ENCODE measurements around the gene DLEU7. TPM values are rescaled to one million over a fixed set of nuclear protein-coding genes. Genes with fewer than 3 reads are reported as not detected.

DLEU7 gene
- total and polyA plus RNA-seq, 3 experiments from 2014 or later, result 0.16 TPM; not detected in 2

DNA sequence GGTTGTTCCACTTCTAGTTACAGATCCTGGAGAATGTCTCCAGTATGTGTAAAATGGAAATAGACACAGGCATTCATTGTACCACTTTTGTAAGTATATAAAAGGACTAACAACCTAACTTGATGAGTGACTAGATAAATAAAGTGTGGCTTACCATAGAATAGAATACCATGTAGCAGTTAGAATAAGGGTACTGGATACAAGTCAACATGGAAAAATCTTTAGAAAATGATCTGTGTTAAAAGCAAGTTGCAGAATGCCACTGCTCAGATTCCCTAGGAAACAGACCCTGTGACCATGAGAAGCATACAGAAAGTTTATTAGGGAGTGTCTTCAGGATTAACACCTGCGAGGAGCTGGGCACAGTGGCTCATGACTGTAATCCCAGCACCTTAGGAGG is 40.2 kb upstream of the DLEU7 start:
- ChIA-PET POLR2A (no interaction called here), CTCF (no interaction called here)
- Histone ChIP-seq H3K27me3 (ENCODE audit: insufficient read depth, low read length, poor library complexity, severe bottlenecking) (no peaks in the 10 kb centered on the region), H3K36me3 (ENCODE audit: insufficient read depth, low read length) (no peaks in the 10 kb centered on the region), H3K4me1 (ENCODE audit: insufficient read depth, low read length) (no peaks in the 10 kb centered on the region), H3K9me3 (ENCODE audit: low read length) (no peaks in the 10 kb centered on the region), H3K27ac (ENCODE audit: low read depth, low read length) (no peak overlapping the region), H3K4me3 (ENCODE audit: low read length) (no peak overlapping the region)
- H3K9me3 Mint-ChIP-seq, result no peaks in the 10 kb centered on the region
- no peak overlapping the region for H3K4me3 Mint-ChIP-seq
- no peaks in the 10 kb centered on the region for H3K4me1 Mint-ChIP-seq
- H3K27ac Mint-ChIP-seq, result no peak overlapping the region
- peaks cover 0 to 18% of the 10 kb centered on the region in 2 donors for H3K27me3 Mint-ChIP-seq
- H3K36me3 Mint-ChIP-seq, result peaks cover 0 to 21% (median 7%) of the 10 kb centered on the region in 3 donors
- no peak for DNase-seq

GRCh38 chr13:50882816-50883435 is 39.4 kb upstream of the DLEU7 start:
- ChIA-PET CTCF (no interaction called here), POLR2A (no interaction called here)
- H3K27ac ChIP-seq (ENCODE audit: low read depth, low read length), result no peak overlapping the region
- Mint-ChIP-seq H3K4me3 (no peak overlapping the region), H3K9me3 (no peaks in the 10 kb centered on the region), H3K4me1 (no peaks in the 10 kb centered on the region), H3K36me3 (peaks cover 0 to 21% (median 7%) of the 10 kb centered on the region in 3 donors), H3K27me3 (peaks cover 0 to 23% of the 10 kb centered on the region in 2 donors), H3K27ac (no peak overlapping the region)
- DNase-seq, result no peak
- H3K4me1 ChIP-seq (ENCODE audit: insufficient read depth, low read length), result no peaks in the 10 kb centered on the region
- no peaks in the 10 kb centered on the region for H3K36me3 ChIP-seq (ENCODE audit: insufficient read depth, low read length)
- H3K4me3 ChIP-seq (ENCODE audit: low read length), result no peak overlapping the region
- H3K9me3 ChIP-seq (ENCODE audit: low read length), result no peaks in the 10 kb centered on the region
- H3K27me3 ChIP-seq (ENCODE audit: insufficient read depth, low read length, poor library complexity, severe bottlenecking), result no peaks in the 10 kb centered on the region

DNA sequence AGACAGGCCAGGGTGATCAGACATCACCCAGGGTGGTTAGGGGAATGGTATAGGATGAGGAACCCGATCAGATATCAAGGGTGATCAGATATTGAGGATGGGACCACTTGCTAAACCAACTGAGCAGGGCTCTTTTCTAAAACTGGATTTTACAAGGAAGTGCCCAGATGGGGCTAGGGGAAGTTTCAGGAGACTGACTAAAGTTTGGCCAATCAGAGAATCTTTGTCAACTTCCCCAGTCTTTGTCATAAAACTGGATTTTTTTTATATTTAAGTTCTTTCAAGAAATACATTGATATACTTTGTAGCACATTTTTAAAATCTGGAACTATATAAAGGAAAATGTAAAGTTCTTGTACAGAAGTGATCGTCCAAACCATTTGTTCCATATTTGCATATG is 30.5 kb upstream of the DLEU7 start:
- H3K9me3 Mint-ChIP-seq, result no peaks in the 10 kb centered on the region
- peaks cover 0 to 12% of the 10 kb centered on the region in 2 donors for H3K27me3 Mint-ChIP-seq
- no peak for DNase-seq
- Histone ChIP-seq H3K9me3 (ENCODE audit: low read length) (no peaks in the 10 kb centered on the region), H3K27ac (ENCODE audit: low read depth, low read length) (no peak overlapping the region), H3K36me3 (ENCODE audit: insufficient read depth, low read length) (no peaks in the 10 kb centered on the region), H3K27me3 (ENCODE audit: insufficient read depth, low read length, poor library complexity, severe bottlenecking) (no peaks in the 10 kb centered on the region), H3K4me3 (ENCODE audit: low read length) (no peak overlapping the region), H3K4me1 (ENCODE audit: insufficient read depth, low read length) (no peaks in the 10 kb centered on the region)
- H3K27ac Mint-ChIP-seq, result no peak overlapping the region
- POLR2A ChIA-PET, result no interaction called here
- no peak overlapping the region for H3K4me3 Mint-ChIP-seq
- CTCF ChIA-PET, result no interaction called here
- no peaks in the 10 kb centered on the region for H3K4me1 Mint-ChIP-seq
- peaks cover 0 to 2% (median 0%) of the 10 kb centered on the region in 3 donors for H3K36me3 Mint-ChIP-seq

GRCh38 chr13:50873467-50873866 is 30.0 kb upstream of the DLEU7 start:
- Mint-ChIP-seq H3K4me3 (no peak overlapping the region), H3K27me3 (peaks cover 0 to 10% of the 10 kb centered on the region in 2 donors), H3K4me1 (no peaks in the 10 kb centered on the region), H3K9me3 (no peaks in the 10 kb centered on the region), H3K36me3 (peaks cover 0 to 2% (median 0%) of the 10 kb centered on the region in 3 donors), H3K27ac (no peak overlapping the region)
- Histone ChIP-seq H3K27me3 (ENCODE audit: insufficient read depth, low read length, poor library complexity, severe bottlenecking) (no peaks in the 10 kb centered on the region), H3K36me3 (ENCODE audit: insufficient read depth, low read length) (no peaks in the 10 kb centered on the region), H3K9me3 (ENCODE audit: low read length) (no peaks in the 10 kb centered on the region), H3K27ac (ENCODE audit: low read depth, low read length) (no peak overlapping the region), H3K4me1 (ENCODE audit: insufficient read depth, low read length) (no peaks in the 10 kb centered on the region), H3K4me3 (ENCODE audit: low read length) (no peak overlapping the region)
- ChIA-PET CTCF (no interaction called here), POLR2A (no interaction called here)
- DNase-seq, result no peak

DNA sequence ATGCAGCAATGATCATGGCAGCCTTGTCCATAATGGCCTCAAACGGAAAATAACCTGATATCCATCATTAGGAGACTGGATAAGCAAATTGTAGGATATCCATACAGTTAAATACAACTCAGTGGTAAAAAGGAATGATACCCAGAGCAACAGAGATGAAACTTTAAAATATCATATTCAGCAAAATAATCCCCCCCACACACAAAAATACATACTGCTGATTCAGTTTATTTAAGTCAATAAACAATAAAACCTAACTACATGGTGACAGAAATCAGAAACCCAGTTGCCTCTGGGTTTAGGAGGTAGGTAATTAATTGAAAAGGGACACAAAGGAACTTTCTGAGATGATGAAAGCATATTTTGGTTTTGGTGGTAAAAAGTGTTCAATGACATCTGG is 27.9 kb upstream of the DLEU7 start:
- Mint-ChIP-seq H3K27ac (no peak overlapping the region), H3K27me3 (peaks cover 0 to 4% of the 10 kb centered on the region in 2 donors), H3K4me1 (no peaks in the 10 kb centered on the region), H3K36me3 (peaks cover 0 to 2% (median 0%) of the 10 kb centered on the region in 3 donors), H3K9me3 (no peaks in the 10 kb centered on the region), H3K4me3 (no peak overlapping the region)
- H3K27me3 ChIP-seq (ENCODE audit: insufficient read depth, low read length, poor library complexity, severe bottlenecking), result no peaks in the 10 kb centered on the region
- no peak overlapping the region for H3K4me3 ChIP-seq (ENCODE audit: low read length)
- no peaks in the 10 kb centered on the region for H3K36me3 ChIP-seq (ENCODE audit: insufficient read depth, low read length)
- H3K4me1 ChIP-seq (ENCODE audit: insufficient read depth, low read length), result no peaks in the 10 kb centered on the region
- POLR2A ChIA-PET, result no interaction called here
- CTCF ChIA-PET, result no interaction called here
- no peaks in the 10 kb centered on the region for H3K9me3 ChIP-seq (ENCODE audit: low read length)
- DNase-seq, result no peak
- H3K27ac ChIP-seq (ENCODE audit: low read depth, low read length), result no peak overlapping the region

- Mint-ChIP-seq H3K36me3 (peaks cover 0 to 8% (median 2%) of the 10 kb centered on the region in 3 donors), H3K27ac (no peak overlapping the region), H3K4me1 (no peaks in the 10 kb centered on the region), H3K27me3 (peaks cover 2 to 10% of the 10 kb centered on the region in 2 donors), H3K9me3 (no peaks in the 10 kb centered on the region), H3K4me3 (no peak overlapping the region)
- CTCF ChIA-PET, result no interaction called here
- H3K4me1 ChIP-seq (ENCODE audit: insufficient read depth, low read length), result no peaks in the 10 kb centered on the region
- no peaks in the 10 kb centered on the region for H3K36me3 ChIP-seq (ENCODE audit: insufficient read depth, low read length)
- POLR2A ChIA-PET, result no interaction called here
- no peak for DNase-seq
- H3K27me3 ChIP-seq (ENCODE audit: insufficient read depth, low read length, poor library complexity, severe bottlenecking), result no peaks in the 10 kb centered on the region
- no peaks in the 10 kb centered on the region for H3K9me3 ChIP-seq (ENCODE audit: low read length)
- H3K4me3 ChIP-seq (ENCODE audit: low read length), result no peak overlapping the region
- no peak overlapping the region for H3K27ac ChIP-seq (ENCODE audit: low read depth, low read length)
Measured at GRCh38 chr13:50867637-50867945, 24.1 kb upstream of the DLEU7 start.

GRCh38 chr13:50866817-50867636 is 23.5 kb upstream of the DLEU7 start:
- Mint-ChIP-seq H3K27ac (peak overlapping the region in 1 of 8 donors; percentile 14), H3K36me3 (peaks cover 0 to 8% (median 2%) of the 10 kb centered on the region in 3 donors), H3K4me1 (no peaks in the 10 kb centered on the region), H3K4me3 (no peak overlapping the region), H3K27me3 (peaks cover 2 to 10% of the 10 kb centered on the region in 2 donors), H3K9me3 (no peaks in the 10 kb centered on the region)
- no peak for DNase-seq
- H3K4me3 ChIP-seq (ENCODE audit: low read length), result no peak overlapping the region
- POLR2A ChIA-PET, result no interaction called here
- CTCF ChIA-PET, result no interaction called here
- H3K4me1 ChIP-seq (ENCODE audit: insufficient read depth, low read length), result no peaks in the 10 kb centered on the region
- no peaks in the 10 kb centered on the region for H3K9me3 ChIP-seq (ENCODE audit: low read length)
- H3K36me3 ChIP-seq (ENCODE audit: insufficient read depth, low read length), result no peaks in the 10 kb centered on the region
- no peak overlapping the region for H3K27ac ChIP-seq (ENCODE audit: low read depth, low read length)
- H3K27me3 ChIP-seq (ENCODE audit: insufficient read depth, low read length, poor library complexity, severe bottlenecking), result no peaks in the 10 kb centered on the region

- Mint-ChIP-seq H3K27ac (no peak overlapping the region), H3K4me3 (no peak overlapping the region), H3K4me1 (no peaks in the 10 kb centered on the region), H3K36me3 (peaks cover 0 to 20% (median 3%) of the 10 kb centered on the region in 3 donors), H3K27me3 (peaks cover 2 to 21% of the 10 kb centered on the region in 2 donors), H3K9me3 (peaks cover 6 to 14% (median 11%) of the 10 kb centered on the region in 5 donors)
- Histone ChIP-seq H3K4me1 (ENCODE audit: insufficient read depth, low read length) (no peaks in the 10 kb centered on the region), H3K36me3 (ENCODE audit: insufficient read depth, low read length) (no peaks in the 10 kb centered on the region), H3K27me3 (ENCODE audit: insufficient read depth, low read length, poor library complexity, severe bottlenecking) (no peaks in the 10 kb centered on the region), H3K9me3 (ENCODE audit: low read length) (no peaks in the 10 kb centered on the region), H3K4me3 (ENCODE audit: low read length) (no peak overlapping the region), H3K27ac (ENCODE audit: low read depth, low read length) (no peak overlapping the region)
- ChIA-PET CTCF (no interaction called here), POLR2A (no interaction called here)
- DNase-seq, result no peak
Measured at GRCh38 chr13:50864492-50864891, 21.0 kb upstream of the DLEU7 start.
